RWPE2 (cell line): Measurements from ENCODE around the gene CYB561.

Experiments used
- ATAC-seq: fragments of 200-7000 bp; cut with Tn5 transposase; 3 replicates; pipeline ENCODE4 v1.9.1; 2021; ENCODE audit warnings: low read depth
- DNase-seq: peaks from one replicate; pipeline ENCODE4 v3.0.0-alpha.2; 2020; ENCODE audit warnings: low spot score
- H3K27ac ChIP-seq: fragments of 450-650 bp; 2 replicates; pipeline ENCODE4 v1.5.1; 2017; ENCODE audit warnings: mild to moderate bottlenecking; ENCODE audit not compliant: poor library complexity, severe bottlenecking
- H3K27me3 ChIP-seq: fragments of 250-450 bp; sonication (Bioruptor Pico); 2 replicates; pipeline ENCODE4 v1.5.1; 2021; ENCODE audit warnings: mild to moderate bottlenecking, moderate library complexity; ENCODE audit not compliant: insufficient read depth, poor library complexity, severe bottlenecking
- H3K36me3 ChIP-seq: fragments of 250-450 bp; sonication (Bioruptor Pico); 2 replicates; pipeline ENCODE4 v1.5.1; 2020; ENCODE audit warnings: low read depth, mild to moderate bottlenecking, moderate library complexity
- H3K4me1 ChIP-seq: fragments of 250-450 bp; sonication (Bioruptor Pico); 2 replicates; pipeline ENCODE4 v1.5.1; 2021; ENCODE audit warnings: mild to moderate bottlenecking, moderate library complexity; ENCODE audit not compliant: insufficient read depth, poor library complexity, severe bottlenecking
- H3K4me3 ChIP-seq: fragments of 250-450 bp; sonication (Bioruptor Pico); 2 replicates; pipeline ENCODE4 v1.5.1; 2021; ENCODE audit warnings: mild to moderate bottlenecking, moderate library complexity; ENCODE audit not compliant: severe bottlenecking
- H3K9me3 ChIP-seq: fragments of 250-450 bp; sonication (Bioruptor Pico); 2 replicates; pipeline ENCODE4 v1.5.1; 2021; ENCODE audit warnings: mild to moderate bottlenecking, moderate library complexity; ENCODE audit not compliant: severe bottlenecking
- TF ChIP-seq, protein P1 (sequence below): fragments of 450-650 bp; IDR thresholded peaks from one replicate; pipeline ENCODE4 v1.5.1; 2017; ENCODE audit warnings: mild to moderate bottlenecking, moderate library complexity; ENCODE audit not compliant: poor library complexity, severe bottlenecking

The CYB561 gene

DNA sequence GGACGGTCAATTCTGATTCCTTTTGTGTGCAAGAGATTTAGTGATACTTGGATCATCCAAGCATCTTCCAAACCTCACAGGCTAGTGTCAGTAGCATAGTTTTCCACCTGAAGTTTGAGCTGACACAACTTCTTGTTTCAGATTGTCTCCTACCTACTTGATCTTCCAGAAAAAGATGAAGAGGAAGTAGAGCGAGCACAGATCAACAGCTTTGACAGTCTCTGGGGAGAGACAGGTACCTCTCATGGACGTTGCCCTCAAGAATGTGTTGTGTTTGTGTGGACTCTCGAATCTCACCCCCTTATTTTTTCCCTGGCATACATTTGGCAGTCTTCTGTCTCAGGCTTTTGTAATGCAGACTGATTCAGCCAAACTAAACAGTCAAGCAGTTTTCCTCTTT lies 47.4 kb downstream of the CYB561 start:
- Histone ChIP-seq H3K27ac (no peak overlapping the region), H3K36me3 (peaks cover 97% of the 10 kb centered on the region), H3K4me3 (no peak overlapping the region), H3K27me3 (no peaks in the 10 kb centered on the region), H3K9me3 (no peaks in the 10 kb centered on the region), H3K4me1 (no peaks in the 10 kb centered on the region)
- no peak for ATAC-seq
- DNase-seq, result no peak
- TF ChIP-seq, protein P1, sequence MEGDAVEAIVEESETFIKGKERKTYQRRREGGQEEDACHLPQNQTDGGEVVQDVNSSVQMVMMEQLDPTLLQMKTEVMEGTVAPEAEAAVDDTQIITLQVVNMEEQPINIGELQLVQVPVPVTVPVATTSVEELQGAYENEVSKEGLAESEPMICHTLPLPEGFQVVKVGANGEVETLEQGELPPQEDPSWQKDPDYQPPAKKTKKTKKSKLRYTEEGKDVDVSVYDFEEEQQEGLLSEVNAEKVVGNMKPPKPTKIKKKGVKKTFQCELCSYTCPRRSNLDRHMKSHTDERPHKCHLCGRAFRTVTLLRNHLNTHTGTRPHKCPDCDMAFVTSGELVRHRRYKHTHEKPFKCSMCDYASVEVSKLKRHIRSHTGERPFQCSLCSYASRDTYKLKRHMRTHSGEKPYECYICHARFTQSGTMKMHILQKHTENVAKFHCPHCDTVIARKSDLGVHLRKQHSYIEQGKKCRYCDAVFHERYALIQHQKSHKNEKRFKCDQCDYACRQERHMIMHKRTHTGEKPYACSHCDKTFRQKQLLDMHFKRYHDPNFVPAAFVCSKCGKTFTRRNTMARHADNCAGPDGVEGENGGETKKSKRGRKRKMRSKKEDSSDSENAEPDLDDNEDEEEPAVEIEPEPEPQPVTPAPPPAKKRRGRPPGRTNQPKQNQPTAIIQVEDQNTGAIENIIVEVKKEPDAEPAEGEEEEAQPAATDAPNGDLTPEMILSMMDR, result no peak

DNA sequence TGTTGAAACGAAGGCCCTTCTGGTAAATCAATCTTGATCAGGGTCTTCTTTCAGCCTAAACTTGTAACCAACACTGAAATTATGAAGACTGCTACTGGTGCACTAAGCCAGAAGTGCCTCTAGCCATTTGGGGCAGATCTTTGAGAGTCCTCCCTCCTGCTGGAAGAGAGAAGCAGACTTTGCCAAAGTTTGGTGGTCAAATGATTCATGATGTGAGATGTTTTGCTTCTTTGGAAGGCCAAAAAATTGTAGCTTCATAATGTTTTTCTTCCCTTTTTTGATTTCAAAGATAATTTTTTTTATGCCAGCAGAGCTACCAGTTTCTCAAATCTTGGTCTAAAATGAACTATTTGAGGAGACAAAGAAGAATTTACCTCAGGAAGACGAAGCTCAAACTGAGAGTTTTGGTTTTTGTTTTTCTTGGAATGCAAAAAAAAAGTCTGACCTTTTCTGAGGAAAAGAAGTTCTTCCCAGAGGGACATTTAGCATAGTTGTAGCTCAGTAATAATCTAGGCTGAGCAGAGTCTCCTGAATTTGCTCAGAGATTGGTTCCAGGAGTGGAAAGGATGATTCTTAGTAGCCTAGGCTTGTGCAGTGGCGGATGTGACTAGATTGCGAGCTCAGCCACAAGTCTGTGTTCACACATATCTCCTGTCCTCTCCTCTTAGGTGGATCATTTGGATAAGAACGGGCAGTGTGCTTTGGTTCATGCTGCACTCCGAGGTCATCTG lies 50.9 kb downstream of the CYB561 start:
- Histone ChIP-seq H3K36me3 (peaks cover 78% of the 10 kb centered on the region), H3K27me3 (no peaks in the 10 kb centered on the region), H3K27ac (no peak overlapping the region), H3K4me1 (no peaks in the 10 kb centered on the region), H3K4me3 (no peak overlapping the region), H3K9me3 (no peaks in the 10 kb centered on the region)
- ATAC-seq (no peak), DNase-seq (no peak)
- TF ChIP-seq, protein P1, result no peak

DNA sequence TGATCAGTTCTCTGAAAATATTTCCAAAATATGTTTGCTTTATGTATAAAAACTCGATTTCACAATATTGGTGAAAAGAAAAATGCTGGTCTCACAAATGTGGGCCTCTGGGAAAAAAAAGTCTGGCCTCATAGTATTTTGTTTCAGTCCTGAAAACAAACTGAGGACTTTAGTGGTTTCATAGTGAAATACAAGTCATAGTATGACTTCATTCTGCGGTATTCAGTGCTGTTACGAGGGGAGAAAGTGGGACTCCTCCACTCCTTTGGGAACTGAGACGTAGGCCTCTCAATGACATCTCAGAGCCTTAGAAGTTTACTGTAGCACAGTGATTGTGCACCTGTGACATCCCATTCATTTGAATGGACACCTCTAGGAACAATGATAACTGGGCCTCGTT lies 56.0 kb downstream of the CYB561 start:
- DNase-seq (no peak), ATAC-seq (no peak)
- Histone ChIP-seq H3K4me3 (no peak overlapping the region), H3K27me3 (no peaks in the 10 kb centered on the region), H3K27ac (no peak overlapping the region), H3K4me1 (no peaks in the 10 kb centered on the region), H3K9me3 (no peaks in the 10 kb centered on the region), H3K36me3 (peaks cover 78% of the 10 kb centered on the region)
- TF ChIP-seq, protein P1, result no peak

DNA sequence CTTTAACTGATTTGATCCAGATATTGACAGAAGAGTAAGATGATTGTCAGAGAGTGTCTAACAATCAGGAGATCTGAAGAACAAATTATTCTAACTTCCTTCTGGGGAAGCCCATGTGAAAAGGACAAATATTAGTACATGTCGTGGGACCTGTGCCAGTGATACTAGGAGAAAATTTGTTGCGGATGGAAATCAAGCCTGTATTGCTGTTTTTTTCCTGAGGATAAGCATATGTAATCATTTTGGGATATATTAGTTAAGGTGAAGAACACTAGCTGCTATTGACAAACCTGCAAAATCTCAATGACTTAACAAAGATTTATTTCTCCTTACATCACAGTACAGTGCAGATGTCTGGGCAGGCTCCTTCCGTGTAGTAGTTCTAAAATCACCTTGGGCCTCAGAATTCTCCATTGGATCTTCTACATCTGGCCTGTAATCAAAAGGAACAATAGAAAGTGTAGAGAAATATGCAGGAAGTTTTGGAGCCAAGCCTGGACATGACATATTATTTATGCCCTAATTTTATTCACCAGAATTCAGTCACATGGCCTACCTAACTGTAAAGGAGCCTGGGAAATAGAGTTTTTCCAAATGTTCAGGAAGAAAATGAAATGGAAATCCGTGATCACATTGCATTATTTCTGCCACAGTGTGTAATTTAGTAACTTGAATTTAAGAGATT lies 58.3 kb downstream of the CYB561 start:
- H3K4me3 ChIP-seq, result no peak overlapping the region
- ATAC-seq, result no peak
- no peak for DNase-seq
- peaks cover 2% of the 10 kb centered on the region for H3K4me1 ChIP-seq
- no peaks in the 10 kb centered on the region for H3K9me3 ChIP-seq
- TF ChIP-seq, protein P1, result no peak
- no peak overlapping the region for H3K27ac ChIP-seq
- H3K27me3 ChIP-seq, result no peaks in the 10 kb centered on the region
- peaks cover 87% of the 10 kb centered on the region for H3K36me3 ChIP-seq

DNA sequence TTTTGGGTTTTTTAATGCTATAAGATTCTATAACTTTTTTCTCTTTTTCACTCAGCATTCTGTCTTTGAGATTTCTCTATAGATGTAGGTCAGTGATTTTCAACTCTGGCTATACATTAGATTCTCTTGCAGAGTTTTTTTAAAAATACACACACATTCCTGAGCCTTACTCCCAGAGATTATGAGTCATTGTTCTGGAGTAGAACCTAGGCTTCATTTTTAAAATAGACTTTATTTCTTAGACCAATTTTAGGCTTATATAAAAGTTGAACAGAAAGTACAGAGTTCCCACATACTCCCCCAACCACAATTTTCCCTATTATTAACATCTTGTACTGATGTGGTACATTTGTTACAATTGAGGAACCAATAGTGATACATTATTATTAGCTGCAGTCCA lies 63.3 kb downstream of the CYB561 start:
- TF ChIP-seq, protein P1, result no peak

More for the DNA sequence above, 63.3 kb downstream of the CYB561 start:
- no peaks in the 10 kb centered on the region for H3K9me3 ChIP-seq
- ATAC-seq (0 out of 3 replicates have a peak, but pooled peaks have one; percentile 51), DNase-seq (no peak)
- H3K27me3 ChIP-seq, result no peaks in the 10 kb centered on the region
- peaks cover 5% of the 10 kb centered on the region for H3K4me1 ChIP-seq
- H3K27ac ChIP-seq, result no peak overlapping the region
- peaks cover 99% of the 10 kb centered on the region for H3K36me3 ChIP-seq
- no peak overlapping the region for H3K4me3 ChIP-seq
